K562 (cell line): ENCODE measurements around the gene ADM5. TPM values are rescaled to one million over a fixed set of nuclear protein-coding genes. Genes with fewer than 3 reads are reported as not detected.
A peak's percentile ranks its signal among the peaks of the same experiment; 100 is the strongest.

Experiments
- BRCA1 ChIP-seq, 2 experiments: fragments of 450-650 bp in 1 of 2; sonication (generic) in 1 of 2; formaldehyde crosslinking in 1 of 2; IDR thresholded peaks; 2 replicates each; pipeline versions ENCODE4 v1.5.0 to v1.6.1; 2017 to 2020; ENCODE audit warnings: mild to moderate bottlenecking in 1 of 2, missing genetic modification reagents in 1 of 2
- FOSL1 ChIP-seq: fragments of 200-800 bp; sonication (Bioruptor generic); conservative IDR thresholded peaks from 2 replicates; pipeline ENCODE4 v1.6.1; 2016; ENCODE audit warnings: missing genetic modification characterization, missing compliant biosample characterization
- MBD2 ChIP-seq: sonication (generic); IDR thresholded peaks from 2 replicates; pipeline ENCODE4 v1.6.1; 2016; ENCODE audit warnings: low read depth, borderline replicate concordance
- polyA plus RNA-seq, 8 experiments: library from polyadenylated mRNA; depleted of rRNA in 4 of 8; stranded (reverse) in 5 of 8; unstranded in 3 of 8; fragments of >200 nt; fragmentation: Nextera tagmentation in 2 of 8; fragmentation: Illumina TruSeq in 1 of 8; extraction: Ambion mirVana in 2 of 8; extraction: Trizol in 1 of 8; gene quantifications; 2 replicates each; pipeline versions ENCODE4 v1.2.1 to v1.2.3, GENCODE V29; 2011 to 2014; ENCODE audit warnings: inconsistent platforms in 1 of 8, missing spikeins in 1 of 8
- total RNA-seq, 7 experiments: library from RNA; depleted of rRNA in 6 of 7; stranded (reverse); fragments of >200 nt in 6 of 7; fragmentation: Illumina TruSeq in 2 of 7; extraction: Trizol in 2 of 7; gene quantifications; 2 replicates each; pipeline versions ENCODE4 v1.2.1 to v1.2.3, GENCODE V29; 2011 to 2021; ENCODE audit warnings: low replicate concordance in 1 of 7
- TF ChIP-seq, protein P1 (sequence below): sonication (generic); formaldehyde crosslinking; IDR thresholded peaks from 2 replicates; pipeline ENCODE4 v1.8.0; 2022; ENCODE audit warnings: mild to moderate bottlenecking, missing genetic modification reagents
- TF ChIP-seq, protein P2 (sequence below): sonication (generic); formaldehyde crosslinking; IDR thresholded peaks from 2 replicates; pipeline ENCODE4 v1.8.1; 2023; ENCODE audit warnings: missing genetic modification reagents, mild to moderate bottlenecking, borderline replicate concordance
- TF ChIP-seq, protein P3 (sequence below), 2 experiments: fragments of 450-650 bp; formaldehyde crosslinking in 1 of 2; IDR thresholded peaks; 2 replicates each; pipeline versions ENCODE4 v1.4.0 to v1.6.1; 2014 to 2020; ENCODE audit warnings: mild to moderate bottlenecking in 2 of 2, borderline replicate concordance in 1 of 2, low read depth in 1 of 2

Gene ADM5
- total and polyA plus RNA-seq, 9 of the 15 experiments (the other 6 are each of a cell fraction or from before 2014, with no cell fraction given) = 0.13 to 8.4 (median 2.0) TPM; not detected in 1

DNA sequence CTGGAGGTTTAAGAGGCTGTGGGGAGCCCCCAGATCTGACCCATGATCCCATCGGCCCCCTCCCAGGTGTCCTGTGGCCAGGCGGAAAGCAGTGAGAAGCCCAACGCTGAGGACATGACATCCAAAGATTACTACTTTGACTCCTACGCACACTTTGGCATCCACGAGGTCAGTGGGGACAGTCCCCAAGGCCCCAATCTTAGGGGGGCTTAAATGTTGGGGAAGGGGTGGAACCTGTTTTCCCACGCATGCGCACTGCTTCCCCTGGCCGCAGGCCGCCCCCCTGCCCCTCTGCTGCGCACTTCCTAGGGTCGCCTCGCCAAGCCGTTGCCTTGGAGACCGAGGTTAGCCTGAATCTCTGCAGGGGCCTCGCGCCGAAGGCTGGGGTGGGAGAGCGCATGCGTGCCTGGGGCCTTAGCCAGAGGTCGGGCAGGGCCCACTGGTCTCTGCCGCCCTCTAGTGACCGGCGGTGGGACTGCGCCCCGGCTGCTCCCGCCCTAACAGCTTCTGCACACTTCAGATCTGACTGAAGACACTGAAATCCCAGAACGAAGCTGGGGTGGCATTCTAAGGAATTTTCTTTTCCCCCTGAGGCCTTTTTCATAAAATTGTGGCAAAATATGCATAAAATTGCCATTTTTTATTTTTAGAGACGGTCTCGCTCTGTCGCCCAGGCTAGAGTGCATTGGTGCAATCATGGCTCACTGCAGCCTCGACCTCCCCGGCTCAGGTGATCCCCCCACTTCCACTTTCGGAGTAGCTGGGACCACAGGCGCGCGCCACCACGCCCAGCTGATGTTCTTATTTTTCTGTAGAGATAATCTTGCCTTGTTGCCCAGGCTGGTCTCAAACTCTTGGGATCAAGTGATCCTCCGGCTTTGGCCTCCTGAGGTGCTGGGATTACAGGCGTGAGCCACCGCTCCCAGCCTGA lies 8.7 kb upstream of the ADM5 start (continued):
- TF ChIP-seq, protein P1, sequence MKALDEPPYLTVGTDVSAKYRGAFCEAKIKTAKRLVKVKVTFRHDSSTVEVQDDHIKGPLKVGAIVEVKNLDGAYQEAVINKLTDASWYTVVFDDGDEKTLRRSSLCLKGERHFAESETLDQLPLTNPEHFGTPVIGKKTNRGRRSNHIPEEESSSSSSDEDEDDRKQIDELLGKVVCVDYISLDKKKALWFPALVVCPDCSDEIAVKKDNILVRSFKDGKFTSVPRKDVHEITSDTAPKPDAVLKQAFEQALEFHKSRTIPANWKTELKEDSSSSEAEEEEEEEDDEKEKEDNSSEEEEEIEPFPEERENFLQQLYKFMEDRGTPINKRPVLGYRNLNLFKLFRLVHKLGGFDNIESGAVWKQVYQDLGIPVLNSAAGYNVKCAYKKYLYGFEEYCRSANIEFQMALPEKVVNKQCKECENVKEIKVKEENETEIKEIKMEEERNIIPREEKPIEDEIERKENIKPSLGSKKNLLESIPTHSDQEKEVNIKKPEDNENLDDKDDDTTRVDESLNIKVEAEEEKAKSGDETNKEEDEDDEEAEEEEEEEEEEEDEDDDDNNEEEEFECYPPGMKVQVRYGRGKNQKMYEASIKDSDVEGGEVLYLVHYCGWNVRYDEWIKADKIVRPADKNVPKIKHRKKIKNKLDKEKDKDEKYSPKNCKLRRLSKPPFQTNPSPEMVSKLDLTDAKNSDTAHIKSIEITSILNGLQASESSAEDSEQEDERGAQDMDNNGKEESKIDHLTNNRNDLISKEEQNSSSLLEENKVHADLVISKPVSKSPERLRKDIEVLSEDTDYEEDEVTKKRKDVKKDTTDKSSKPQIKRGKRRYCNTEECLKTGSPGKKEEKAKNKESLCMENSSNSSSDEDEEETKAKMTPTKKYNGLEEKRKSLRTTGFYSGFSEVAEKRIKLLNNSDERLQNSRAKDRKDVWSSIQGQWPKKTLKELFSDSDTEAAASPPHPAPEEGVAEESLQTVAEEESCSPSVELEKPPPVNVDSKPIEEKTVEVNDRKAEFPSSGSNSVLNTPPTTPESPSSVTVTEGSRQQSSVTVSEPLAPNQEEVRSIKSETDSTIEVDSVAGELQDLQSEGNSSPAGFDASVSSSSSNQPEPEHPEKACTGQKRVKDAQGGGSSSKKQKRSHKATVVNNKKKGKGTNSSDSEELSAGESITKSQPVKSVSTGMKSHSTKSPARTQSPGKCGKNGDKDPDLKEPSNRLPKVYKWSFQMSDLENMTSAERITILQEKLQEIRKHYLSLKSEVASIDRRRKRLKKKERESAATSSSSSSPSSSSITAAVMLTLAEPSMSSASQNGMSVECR (CRISPR knock-in tag) = peak; percentile 68; the same call in 1 of the 2 replicates
- TF ChIP-seq MBD2 = no peak
- TF ChIP-seq, protein P2, sequence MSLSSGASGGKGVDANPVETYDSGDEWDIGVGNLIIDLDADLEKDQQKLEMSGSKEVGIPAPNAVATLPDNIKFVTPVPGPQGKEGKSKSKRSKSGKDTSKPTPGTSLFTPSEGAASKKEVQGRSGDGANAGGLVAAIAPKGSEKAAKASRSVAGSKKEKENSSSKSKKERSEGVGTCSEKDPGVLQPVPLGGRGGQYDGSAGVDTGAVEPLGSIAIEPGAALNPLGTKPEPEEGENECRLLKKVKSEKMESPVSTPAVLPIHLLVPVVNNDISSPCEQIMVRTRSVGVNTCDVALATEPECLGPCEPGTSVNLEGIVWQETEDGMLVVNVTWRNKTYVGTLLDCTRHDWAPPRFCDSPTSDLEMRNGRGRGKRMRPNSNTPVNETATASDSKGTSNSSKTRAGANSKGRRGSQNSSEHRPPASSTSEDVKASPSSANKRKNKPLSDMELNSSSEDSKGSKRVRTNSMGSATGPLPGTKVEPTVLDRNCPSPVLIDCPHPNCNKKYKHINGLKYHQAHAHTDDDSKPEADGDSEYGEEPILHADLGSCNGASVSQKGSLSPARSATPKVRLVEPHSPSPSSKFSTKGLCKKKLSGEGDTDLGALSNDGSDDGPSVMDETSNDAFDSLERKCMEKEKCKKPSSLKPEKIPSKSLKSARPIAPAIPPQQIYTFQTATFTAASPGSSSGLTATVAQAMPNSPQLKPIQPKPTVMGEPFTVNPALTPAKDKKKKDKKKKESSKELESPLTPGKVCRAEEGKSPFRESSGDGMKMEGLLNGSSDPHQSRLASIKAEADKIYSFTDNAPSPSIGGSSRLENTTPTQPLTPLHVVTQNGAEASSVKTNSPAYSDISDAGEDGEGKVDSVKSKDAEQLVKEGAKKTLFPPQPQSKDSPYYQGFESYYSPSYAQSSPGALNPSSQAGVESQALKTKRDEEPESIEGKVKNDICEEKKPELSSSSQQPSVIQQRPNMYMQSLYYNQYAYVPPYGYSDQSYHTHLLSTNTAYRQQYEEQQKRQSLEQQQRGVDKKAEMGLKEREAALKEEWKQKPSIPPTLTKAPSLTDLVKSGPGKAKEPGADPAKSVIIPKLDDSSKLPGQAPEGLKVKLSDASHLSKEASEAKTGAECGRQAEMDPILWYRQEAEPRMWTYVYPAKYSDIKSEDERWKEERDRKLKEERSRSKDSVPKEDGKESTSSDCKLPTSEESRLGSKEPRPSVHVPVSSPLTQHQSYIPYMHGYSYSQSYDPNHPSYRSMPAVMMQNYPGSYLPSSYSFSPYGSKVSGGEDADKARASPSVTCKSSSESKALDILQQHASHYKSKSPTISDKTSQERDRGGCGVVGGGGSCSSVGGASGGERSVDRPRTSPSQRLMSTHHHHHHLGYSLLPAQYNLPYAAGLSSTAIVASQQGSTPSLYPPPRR (CRISPR knock-in tag) = no peak
- TF ChIP-seq, protein P3, sequence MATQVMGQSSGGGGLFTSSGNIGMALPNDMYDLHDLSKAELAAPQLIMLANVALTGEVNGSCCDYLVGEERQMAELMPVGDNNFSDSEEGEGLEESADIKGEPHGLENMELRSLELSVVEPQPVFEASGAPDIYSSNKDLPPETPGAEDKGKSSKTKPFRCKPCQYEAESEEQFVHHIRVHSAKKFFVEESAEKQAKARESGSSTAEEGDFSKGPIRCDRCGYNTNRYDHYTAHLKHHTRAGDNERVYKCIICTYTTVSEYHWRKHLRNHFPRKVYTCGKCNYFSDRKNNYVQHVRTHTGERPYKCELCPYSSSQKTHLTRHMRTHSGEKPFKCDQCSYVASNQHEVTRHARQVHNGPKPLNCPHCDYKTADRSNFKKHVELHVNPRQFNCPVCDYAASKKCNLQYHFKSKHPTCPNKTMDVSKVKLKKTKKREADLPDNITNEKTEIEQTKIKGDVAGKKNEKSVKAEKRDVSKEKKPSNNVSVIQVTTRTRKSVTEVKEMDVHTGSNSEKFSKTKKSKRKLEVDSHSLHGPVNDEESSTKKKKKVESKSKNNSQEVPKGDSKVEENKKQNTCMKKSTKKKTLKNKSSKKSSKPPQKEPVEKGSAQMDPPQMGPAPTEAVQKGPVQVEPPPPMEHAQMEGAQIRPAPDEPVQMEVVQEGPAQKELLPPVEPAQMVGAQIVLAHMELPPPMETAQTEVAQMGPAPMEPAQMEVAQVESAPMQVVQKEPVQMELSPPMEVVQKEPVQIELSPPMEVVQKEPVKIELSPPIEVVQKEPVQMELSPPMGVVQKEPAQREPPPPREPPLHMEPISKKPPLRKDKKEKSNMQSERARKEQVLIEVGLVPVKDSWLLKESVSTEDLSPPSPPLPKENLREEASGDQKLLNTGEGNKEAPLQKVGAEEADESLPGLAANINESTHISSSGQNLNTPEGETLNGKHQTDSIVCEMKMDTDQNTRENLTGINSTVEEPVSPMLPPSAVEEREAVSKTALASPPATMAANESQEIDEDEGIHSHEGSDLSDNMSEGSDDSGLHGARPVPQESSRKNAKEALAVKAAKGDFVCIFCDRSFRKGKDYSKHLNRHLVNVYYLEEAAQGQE (IDR thresholded peaks at IDR 0.05; ENCODE audit: borderline replicate concordance) = peak; percentile 43; the same call in 1 of the 2 replicates
- TF ChIP-seq, protein P3 (CRISPR knock-in tag; IDR thresholded peaks at IDR 0.05; ENCODE audit: low read depth) = 0 out of 2 replicates have a peak, but pooled peaks have one; percentile 18
- TF ChIP-seq BRCA1 (IDR thresholded peaks at IDR 0.05) = no peak
- 0 out of 2 replicates have a peak, but pooled peaks have one; percentile 18 for TF ChIP-seq BRCA1 (CRISPR knock-in tag; IDR thresholded peaks at IDR 0.05)
- no peak for TF ChIP-seq FOSL1
